Upper lobe of left lung (tissue), 6 donors: ENCODE data around the gene ZBED2. TPM values are rescaled to one million over a fixed set of nuclear protein-coding genes. Genes with fewer than 3 reads are reported as not detected.
A peak's percentile ranks its signal among the peaks of the same experiment; 100 is the strongest.
"Not testable (repeated sequence)": the region's sequence is repeated elsewhere in the genome, so short reads cannot be mapped to it uniquely, and the experiment has no call there.

Source experiments
- ATAC-seq, 2 donors: fragments of 200-7000 bp; cut with Tn5 transposase; one replicate each; pipeline ENCODE4 v1.9.1; 2022; ENCODE audit warnings: mild to moderate bottlenecking in 2 of 2, moderate library complexity in 2 of 2; ENCODE audit not compliant: low FRiP score in 2 of 2
- DNase-seq, 2 donors: peaks; one replicate each; pipeline ENCODE4 v3.0.0-alpha.2; 2019 to 2020
- H3K27ac ChIP-seq, 4 donors: fragments of 200-600 bp; sonication (generic); one replicate each; pipeline ENCODE4 v1.5.1; 2016 to 2019
- H3K27me3 ChIP-seq, 4 donors: fragments of 200-600 bp; sonication (generic); one replicate each; pipeline ENCODE4 v1.5.1; 2017 to 2019
- H3K36me3 ChIP-seq, 4 donors: fragments of 200-600 bp; sonication (generic); one replicate each; pipeline ENCODE4 v1.5.1; 2016 to 2019
- H3K4me1 ChIP-seq, 4 donors: fragments of 200-600 bp; sonication (generic); one replicate each; pipeline ENCODE4 v1.5.1; 2018 to 2019
- H3K4me3 ChIP-seq, 4 donors: fragments of 200-600 bp; sonication (generic); one replicate each; pipeline ENCODE4 v1.5.1; 2017 to 2019; ENCODE audit warnings: mild to moderate bottlenecking in 2 of 4, moderate library complexity in 1 of 4
- H3K9me3 ChIP-seq, 4 donors: fragments of 200-600 bp; sonication (generic); one replicate each; pipeline ENCODE4 v1.5.1; 2018 to 2019
- EP300 ChIP-seq, 4 donors: sonication (generic); formaldehyde crosslinking; IDR thresholded peaks; one replicate each; pipeline ENCODE4 v1.5.1; 2017; ENCODE audit warnings: antibody characterized with exemption in 4 of 4, control low read depth in 2 of 4
- POLR2A ChIP-seq, 4 donors: fragments of 450-650 bp; IDR thresholded peaks; one replicate each; pipeline ENCODE4 v1.5.1; 2016 to 2017; ENCODE audit warnings: antibody characterized with exemption in 4 of 4, mild to moderate bottlenecking in 2 of 4
- POLR2AphosphoS5 ChIP-seq, 2 donors: sonication (generic); formaldehyde crosslinking; IDR thresholded peaks; one replicate each; pipeline ENCODE4 v1.5.1; 2017; ENCODE audit warnings: antibody characterized with exemption in 2 of 2
- WGBS, 2 donors: methylation state at CpG; one replicate each; pipeline ENCODE4 v1.1.5; 2017 to 2018; 5-methylcytosine and 5-hydroxymethylcytosine counted together
- total RNA-seq, 6 donors: library from RNA; depleted of rRNA in 4 of 6; stranded (reverse); fragments of >200 nt in 4 of 6; gene quantifications; one replicate each; pipeline versions ENCODE4 v1.1.0 to v1.2.1, GENCODE V29; 2016 to 2021
- TF ChIP-seq, protein P1 (sequence below), 6 experiments: fragments of 450-650 bp in 4 of 6; fragments of 200-600 bp in 2 of 6; sonication (generic) in 2 of 6; IDR thresholded peaks; one replicate each; pipeline ENCODE4 v1.5.1; 2016 to 2019; ENCODE audit warnings: antibody characterized with exemption in 6 of 6
- donor health status: DM: no; HTN: no; CAD: no; lungs with moderate emphysema.
- donor health status: DM: no; HTN: yes; CAD: no; lungs with severe emphysema.

The ZBED2 gene
- total RNA-seq, 6 donors from 2014 or later: 2.1 to 28.5 (median 7.6) TPM

DNA sequence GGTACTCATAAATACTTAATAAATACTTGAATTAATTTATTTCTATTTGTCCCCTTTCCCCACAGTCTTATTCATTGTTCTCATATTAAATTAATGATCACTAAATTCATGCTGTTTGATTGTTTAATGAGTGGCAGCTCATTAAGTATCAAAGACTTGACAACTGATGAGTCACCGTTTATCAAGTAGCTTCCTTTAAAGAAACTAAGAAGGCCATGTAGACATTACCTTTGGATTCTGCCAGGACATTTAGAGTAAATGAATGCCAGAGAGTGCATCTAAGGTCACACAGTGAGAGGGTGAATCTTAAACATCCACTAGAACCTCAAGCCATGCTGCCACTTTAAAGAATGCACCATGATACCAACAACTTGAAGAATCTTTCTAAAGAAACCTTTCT, 23.9 kb downstream of the ZBED2 start:
- Histone ChIP-seq H3K27me3 (no peaks in the 10 kb centered on the region), H3K9me3 (no peaks in the 10 kb centered on the region), H3K4me1 (no peaks in the 10 kb centered on the region), H3K27ac (no peak overlapping the region), H3K36me3 (no peaks in the 10 kb centered on the region), H3K4me3 (no peak overlapping the region)
- no peak for DNase-seq
- WGBS, 2 donors: 68 to 81% methylated on average over 1 of the region's 1 CpG
- no peak for ATAC-seq
- TF ChIP-seq POLR2A (IDR thresholded peaks at IDR 0.05): no peak
- TF ChIP-seq POLR2AphosphoS5 (IDR thresholded peaks at IDR 0.05): no peak
- TF ChIP-seq, protein P1, sequence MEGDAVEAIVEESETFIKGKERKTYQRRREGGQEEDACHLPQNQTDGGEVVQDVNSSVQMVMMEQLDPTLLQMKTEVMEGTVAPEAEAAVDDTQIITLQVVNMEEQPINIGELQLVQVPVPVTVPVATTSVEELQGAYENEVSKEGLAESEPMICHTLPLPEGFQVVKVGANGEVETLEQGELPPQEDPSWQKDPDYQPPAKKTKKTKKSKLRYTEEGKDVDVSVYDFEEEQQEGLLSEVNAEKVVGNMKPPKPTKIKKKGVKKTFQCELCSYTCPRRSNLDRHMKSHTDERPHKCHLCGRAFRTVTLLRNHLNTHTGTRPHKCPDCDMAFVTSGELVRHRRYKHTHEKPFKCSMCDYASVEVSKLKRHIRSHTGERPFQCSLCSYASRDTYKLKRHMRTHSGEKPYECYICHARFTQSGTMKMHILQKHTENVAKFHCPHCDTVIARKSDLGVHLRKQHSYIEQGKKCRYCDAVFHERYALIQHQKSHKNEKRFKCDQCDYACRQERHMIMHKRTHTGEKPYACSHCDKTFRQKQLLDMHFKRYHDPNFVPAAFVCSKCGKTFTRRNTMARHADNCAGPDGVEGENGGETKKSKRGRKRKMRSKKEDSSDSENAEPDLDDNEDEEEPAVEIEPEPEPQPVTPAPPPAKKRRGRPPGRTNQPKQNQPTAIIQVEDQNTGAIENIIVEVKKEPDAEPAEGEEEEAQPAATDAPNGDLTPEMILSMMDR (IDR thresholded peaks at IDR 0.05): no peak
- no peak for TF ChIP-seq EP300 (IDR thresholded peaks at IDR 0.05)

GRCh38 chr3:111570404-111571030, 24.6 kb downstream of the ZBED2 start:
- no peaks in the 10 kb centered on the region for H3K9me3 ChIP-seq
- H3K36me3 ChIP-seq: no peaks in the 10 kb centered on the region
- no peak overlapping the region for H3K4me3 ChIP-seq
- H3K27ac ChIP-seq: no peak overlapping the region
- ATAC-seq (peak in 1 of 2 donors; percentile 59), DNase-seq (no peak)
- no peaks in the 10 kb centered on the region for H3K4me1 ChIP-seq
- TF ChIP-seq, protein P1 (IDR thresholded peaks at IDR 0.05): no peak
- TF ChIP-seq POLR2AphosphoS5 (IDR thresholded peaks at IDR 0.05): no peak
- no peak for TF ChIP-seq EP300 (IDR thresholded peaks at IDR 0.05)
- TF ChIP-seq POLR2A (IDR thresholded peaks at IDR 0.05): no peak
- WGBS, 2 donors: 88 to 96% methylated on average over 10 to 12 of the region's 12 CpGs
- no peaks in the 10 kb centered on the region for H3K27me3 ChIP-seq

- DNase-seq (no peak), ATAC-seq (no peak)
- Histone ChIP-seq H3K36me3 (no peaks in the 10 kb centered on the region), H3K4me3 (no peak overlapping the region), H3K4me1 (no peaks in the 10 kb centered on the region), H3K27ac (no peak overlapping the region), H3K9me3 (no peaks in the 10 kb centered on the region), H3K27me3 (no peaks in the 10 kb centered on the region)
- TF ChIP-seq, protein P1 (IDR thresholded peaks at IDR 0.05): no peak
- no peak for TF ChIP-seq EP300 (IDR thresholded peaks at IDR 0.05)
- no peak for TF ChIP-seq POLR2A (IDR thresholded peaks at IDR 0.05)
- TF ChIP-seq POLR2AphosphoS5 (IDR thresholded peaks at IDR 0.05): no peak
Measured at GRCh38 chr3:111568911-111569310, 26.2 kb downstream of the ZBED2 start.

- H3K27me3 ChIP-seq: no peaks in the 10 kb centered on the region
- TF ChIP-seq POLR2AphosphoS5 (IDR thresholded peaks at IDR 0.05): no peak
- no peak for TF ChIP-seq POLR2A (IDR thresholded peaks at IDR 0.05)
- no peak for TF ChIP-seq EP300 (IDR thresholded peaks at IDR 0.05)
- TF ChIP-seq, protein P1 (IDR thresholded peaks at IDR 0.05): no peak
- H3K36me3 ChIP-seq: no peaks in the 10 kb centered on the region
- no peaks in the 10 kb centered on the region for H3K9me3 ChIP-seq
- ATAC-seq: no peak
- H3K4me3 ChIP-seq: no peak overlapping the region
- no peak overlapping the region for H3K27ac ChIP-seq
- no peak for DNase-seq
- H3K4me1 ChIP-seq: no peaks in the 10 kb centered on the region
- WGBS, 2 donors: 91 to 92% methylated on average over 2 of the region's 2 CpGs
Measured at GRCh38 chr3:111568355-111568754, 26.8 kb downstream of the ZBED2 start.

DNA sequence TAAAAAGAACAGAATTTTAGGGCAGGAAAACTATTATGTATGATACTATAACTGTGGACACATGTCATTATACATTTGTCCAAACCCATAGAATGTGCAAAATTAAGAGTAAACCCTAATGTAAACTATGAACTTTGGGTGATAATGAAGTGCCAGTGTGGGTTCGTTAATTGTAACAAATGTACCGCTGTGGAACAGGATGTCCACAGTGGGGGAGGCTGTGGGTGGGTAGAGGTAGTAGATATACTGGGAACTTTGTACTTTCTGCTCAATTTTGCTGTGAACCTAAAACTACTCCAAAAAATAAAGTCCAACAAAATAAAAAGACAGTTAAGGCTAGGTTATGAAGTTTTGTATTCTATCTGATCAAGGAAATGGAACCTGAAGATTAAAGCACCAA, 28.3 kb downstream of the ZBED2 start:
- Histone ChIP-seq H3K36me3 (no peaks in the 10 kb centered on the region), H3K27ac (no peak overlapping the region), H3K27me3 (no peaks in the 10 kb centered on the region), H3K9me3 (no peaks in the 10 kb centered on the region), H3K4me3 (no peak overlapping the region), H3K4me1 (no peaks in the 10 kb centered on the region)
- WGBS, 2 donors: 54 to 62% methylated on average over 2 of the region's 2 CpGs
- TF ChIP-seq POLR2AphosphoS5 (IDR thresholded peaks at IDR 0.05) (no peak), EP300 (IDR thresholded peaks at IDR 0.05) (no peak), POLR2A (IDR thresholded peaks at IDR 0.05) (no peak)
- TF ChIP-seq, protein P1 (IDR thresholded peaks at IDR 0.05): no peak
- ATAC-seq (no peak), DNase-seq (no peak)

GRCh38 chr3:111561902-111562301, 33.2 kb downstream of the ZBED2 start:
- not testable (repeated sequence) for H3K27me3 ChIP-seq
- peak in 1 of 2 donors; percentile 33 for DNase-seq
- WGBS, 2 donors: 93 to 99% methylated on average over 15 to 18 of the region's 25 CpGs

More at GRCh38 chr3:111561902-111562301, 33.2 kb downstream of the ZBED2 start:
- not testable (repeated sequence) for H3K27ac ChIP-seq, H3K9me3 ChIP-seq, H3K4me1 ChIP-seq, ATAC-seq, H3K36me3 ChIP-seq, H3K4me3 ChIP-seq
